ENCODE data around the gene ACBD6. TPM values are rescaled to one million over a fixed set of nuclear protein-coding genes. Genes with fewer than 3 reads are reported as not detected.

Gene ACBD6
- total and polyA plus RNA-seq, 4 donors: 8.3 to 17.3 (median 14.0) TPM

DNA sequence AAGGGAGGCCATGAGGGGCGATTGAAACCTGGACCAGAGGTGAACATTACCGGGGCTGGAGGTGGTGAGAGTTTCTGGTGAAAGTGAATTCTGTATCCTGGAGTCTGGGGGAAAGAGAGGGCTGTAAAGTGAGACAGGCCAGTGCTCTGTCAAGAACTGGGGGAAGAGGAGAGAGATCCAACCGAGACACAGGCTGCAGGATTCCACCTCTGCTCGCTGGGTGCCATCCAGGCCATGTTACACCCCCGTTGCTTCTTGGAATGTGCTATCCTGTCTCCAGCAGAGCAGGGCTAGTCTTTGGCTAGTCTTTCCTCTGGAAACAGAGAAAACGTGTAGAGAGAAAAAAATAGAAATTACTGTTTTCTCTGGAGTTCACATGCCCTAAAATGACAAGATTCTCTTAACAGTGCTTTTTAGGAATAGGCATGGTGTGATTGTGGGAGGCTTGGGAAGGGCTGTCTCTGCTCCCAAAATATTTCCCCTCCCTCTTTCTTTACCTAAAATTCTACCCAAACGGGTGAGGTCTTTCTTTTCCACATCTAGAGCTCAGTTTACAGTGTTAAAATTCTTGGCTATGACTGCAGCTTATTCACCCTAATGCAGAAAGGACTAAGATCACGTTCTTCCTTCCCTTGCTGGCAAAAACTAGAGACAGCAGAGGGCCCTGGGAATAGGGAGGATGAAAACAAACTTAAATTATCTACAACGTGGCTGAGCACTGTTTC, 39.9 kb upstream of the ACBD6 start:
- no peaks in the 10 kb centered on the region for H3K36me3 ChIP-seq (ENCODE audit: control insufficient read depth in 4 of 4, insufficient read depth in 3 of 4, low read depth in 1 of 4, low read length in 3 of 4)
- no peak overlapping the region for H3K9ac ChIP-seq (ENCODE audit: low read depth in 1 of 2, low read length in 2 of 2)
- peaks cover 0 to 3% (median 0%) of the 10 kb centered on the region in 4 donors for H3K4me1 ChIP-seq (ENCODE audit: control insufficient read depth in 4 of 4, insufficient read depth in 4 of 4, low read length in 3 of 4)
- no peak overlapping the region for H3K27ac ChIP-seq (ENCODE audit: low read depth in 1 of 2, low read length in 2 of 2)
- no peak overlapping the region for H3K4me3 ChIP-seq (ENCODE audit: low read depth in 1 of 3, low read length in 3 of 3)
- 75% methylated on average over 9 of the region's 9 CpGs for WGBS
- H3K9me3 ChIP-seq (ENCODE audit: control insufficient read depth in 4 of 4, low read length in 3 of 4): no peaks in the 10 kb centered on the region
- DNase-seq (ENCODE audit: low spot score): no peak
- TF ChIP-seq SP1 (IDR thresholded peaks at IDR 0.05): no peak
- TF ChIP-seq NR2F2 (IDR thresholded peaks at IDR 0.05): no peak
- TF ChIP-seq, protein P1, sequence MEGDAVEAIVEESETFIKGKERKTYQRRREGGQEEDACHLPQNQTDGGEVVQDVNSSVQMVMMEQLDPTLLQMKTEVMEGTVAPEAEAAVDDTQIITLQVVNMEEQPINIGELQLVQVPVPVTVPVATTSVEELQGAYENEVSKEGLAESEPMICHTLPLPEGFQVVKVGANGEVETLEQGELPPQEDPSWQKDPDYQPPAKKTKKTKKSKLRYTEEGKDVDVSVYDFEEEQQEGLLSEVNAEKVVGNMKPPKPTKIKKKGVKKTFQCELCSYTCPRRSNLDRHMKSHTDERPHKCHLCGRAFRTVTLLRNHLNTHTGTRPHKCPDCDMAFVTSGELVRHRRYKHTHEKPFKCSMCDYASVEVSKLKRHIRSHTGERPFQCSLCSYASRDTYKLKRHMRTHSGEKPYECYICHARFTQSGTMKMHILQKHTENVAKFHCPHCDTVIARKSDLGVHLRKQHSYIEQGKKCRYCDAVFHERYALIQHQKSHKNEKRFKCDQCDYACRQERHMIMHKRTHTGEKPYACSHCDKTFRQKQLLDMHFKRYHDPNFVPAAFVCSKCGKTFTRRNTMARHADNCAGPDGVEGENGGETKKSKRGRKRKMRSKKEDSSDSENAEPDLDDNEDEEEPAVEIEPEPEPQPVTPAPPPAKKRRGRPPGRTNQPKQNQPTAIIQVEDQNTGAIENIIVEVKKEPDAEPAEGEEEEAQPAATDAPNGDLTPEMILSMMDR (IDR thresholded peaks at IDR 0.05; ENCODE audit: low read depth, low read length, missing input control): no peak
- no peak for TF ChIP-seq HNF4A (conservative IDR thresholded peaks at IDR 0.05)
- no peak for TF ChIP-seq RAD21 (IDR thresholded peaks at IDR 0.05)
- no peak for TF ChIP-seq ZBTB33 (IDR thresholded peaks at IDR 0.05)
- no peak for TF ChIP-seq YY1 (IDR thresholded peaks at IDR 0.05)
- TF ChIP-seq EGR1 (IDR thresholded peaks at IDR 0.05; ENCODE audit: low read depth in 2 of 2): no peak
- TF ChIP-seq ATF3 (IDR thresholded peaks at IDR 0.05): no peak
- TF ChIP-seq REST (IDR thresholded peaks at IDR 0.05): no peak
- TF ChIP-seq MAX (IDR thresholded peaks at IDR 0.05): no peak
- no peak for TF ChIP-seq HNF4G (IDR thresholded peaks at IDR 0.05)
- TF ChIP-seq RXRA (IDR thresholded peaks at IDR 0.05): no peak
- no peak for TF ChIP-seq FOXA2 (IDR thresholded peaks at IDR 0.05)
- H3K27me3 ChIP-seq (ENCODE audit: control insufficient read depth in 4 of 4, insufficient read depth in 4 of 4, low read length in 3 of 4): no peaks in the 10 kb centered on the region

All from liver (tissue), 9 donors.